SH-SY5Y (cell line): ENCODE results near the gene GCNT2.

ENCODE experiments used
- GATA2 ChIP-seq: IDR thresholded peaks from 2 replicates; pipeline ENCODE4 v1.6.1; 2011; ENCODE audit warnings: mild to moderate bottlenecking, low read depth, low read length
- GATA3 ChIP-seq: IDR thresholded peaks from 2 replicates; pipeline ENCODE4 v1.6.1; 2011; ENCODE audit warnings: low read depth, mild to moderate bottlenecking, low read length, moderate library complexity

- TF ChIP-seq GATA3: no peak
- TF ChIP-seq GATA2: no peak
Observed at GRCh38 chr6:10579803-10580202, 58.7 kb downstream of the GCNT2 start.
